Measurements from ENCODE around the gene ZNF592.

GRCh38 chr15:84794162-84794547 is 45.8 kb downstream of the ZNF592 start:
- TF ChIP-seq CTCF (IDR thresholded peaks at IDR 0.05) = no peak
- no peak for TF ChIP-seq POLR2AphosphoS5 (IDR thresholded peaks at IDR 0.05)
- no peak for TF ChIP-seq POLR2A (IDR thresholded peaks at IDR 0.05)
